Neural progenitor cell (in vitro differentiated cells): ENCODE data around the gene ABCA1. TPM values are rescaled to one million over a fixed set of nuclear protein-coding genes. Genes with fewer than 3 reads are reported as not detected.
A peak's percentile ranks its signal among the peaks of the same experiment; 100 is the strongest.

Experiments used
- DNase-seq: peaks from one replicate; pipeline ENCODE4 v3.0.0-alpha.2; 2016; ENCODE audit warnings: low spot score
- H2AFZ ChIP-seq: fragments of 200-600 bp; sonication (generic); replicated peaks from 2 replicates; pipeline ENCODE4 v1.6.1; 2016; ENCODE audit warnings: antibody characterized with exemption
- H3F3A ChIP-seq: fragments of 200-600 bp; sonication (generic); 2 replicates; pipeline ENCODE4 v1.6.1; 2016; ENCODE audit warnings: antibody characterized with exemption, low read depth
- H3K27ac ChIP-seq: fragments of 200-600 bp; sonication (generic); 2 replicates; pipeline ENCODE4 v1.5.1; 2016; ENCODE audit warnings: mild to moderate bottlenecking
- H3K27me3 ChIP-seq: fragments of 200-600 bp; sonication (generic); 2 replicates; pipeline ENCODE4 v1.6.1; 2016; ENCODE audit warnings: mild to moderate bottlenecking, moderate library complexity
- H3K36me3 ChIP-seq: fragments of 200-600 bp; sonication (generic); 2 replicates; pipeline ENCODE4 v1.5.1; 2016
- H3K4me1 ChIP-seq: fragments of 200-600 bp; sonication (generic); 2 replicates; pipeline ENCODE4 v1.6.1; 2016; ENCODE audit warnings: mixed run types
- H3K4me2 ChIP-seq: fragments of 200-600 bp; sonication (generic); 2 replicates; pipeline ENCODE4 v1.6.1; 2016
- H3K4me3 ChIP-seq: fragments of 200-600 bp; sonication (generic); 2 replicates; pipeline ENCODE4 v1.5.1; 2016
- H3K79me2 ChIP-seq: fragments of 200-600 bp; sonication (generic); 2 replicates; pipeline ENCODE4 v1.6.1; 2016; ENCODE audit warnings: low read depth
- H3K9ac ChIP-seq: fragments of 200-600 bp; sonication (generic); 2 replicates; pipeline ENCODE4 v1.6.1; 2016
- H3K9me3 ChIP-seq: fragments of 200-600 bp; sonication (generic); 2 replicates; pipeline ENCODE4 v1.5.1; 2016; ENCODE audit warnings: low read depth
- H4K20me1 ChIP-seq: fragments of 200-600 bp; sonication (generic); 2 replicates; pipeline ENCODE4 v1.6.1; 2016; ENCODE audit warnings: low read depth
- H3K27ac Mint-ChIP-seq: 3 replicates; pipeline ENCODE4 v1.8.0; 2021; ENCODE audit warnings: mixed read lengths
- H3K27me3 Mint-ChIP-seq: 2 replicates; pipeline ENCODE4 v1.8.0; 2022; ENCODE audit warnings: low read depth, mild to moderate bottlenecking, inconsistent platforms, moderate library complexity, mixed read lengths; ENCODE audit not compliant: insufficient read depth
- H3K36me3 Mint-ChIP-seq: 3 replicates; pipeline ENCODE4 v1.8.0; 2021; ENCODE audit warnings: mixed read lengths
- H3K4me1 Mint-ChIP-seq: 3 replicates; pipeline ENCODE4 v1.8.0; 2021; ENCODE audit warnings: mixed read lengths
- H3K4me3 Mint-ChIP-seq: 3 replicates; pipeline ENCODE4 v1.8.0; 2021; ENCODE audit warnings: mild to moderate bottlenecking, moderate library complexity, mixed read lengths
- H3K9me3 Mint-ChIP-seq: 3 replicates; pipeline ENCODE4 v1.8.0; 2020; ENCODE audit warnings: mixed read lengths
- CTCF ChIP-seq: fragments of 200-600 bp; sonication (generic); IDR thresholded peaks from 2 replicates; pipeline ENCODE4 v1.5.1; 2017; ENCODE audit warnings: antibody characterized with exemption, mild to moderate bottlenecking
- EZH2 ChIP-seq: fragments of 200-600 bp; sonication (generic); IDR thresholded peaks from 2 replicates; pipeline ENCODE4 v1.6.1; 2017; ENCODE audit warnings: antibody characterized with exemption, mild to moderate bottlenecking, moderate library complexity
- EZH2phosphoT487 ChIP-seq: fragments of 200-600 bp; sonication (generic); IDR thresholded peaks from 2 replicates; pipeline ENCODE4 v1.6.1; 2017; ENCODE audit warnings: antibody characterized with exemption
- total RNA-seq: library from RNA; depleted of rRNA; stranded (reverse); fragments of >200 nt; gene quantifications from 2 replicates; pipeline ENCODE4 v1.2.3, GENCODE V29; 2015; ENCODE audit warnings: low replicate concordance

ABCA1 gene
- total RNA-seq, 1 donor from 2014 or later = 32.4 TPM

- Histone ChIP-seq H3K36me3 (no peaks in the 10 kb centered on the region), H3K4me1 (peaks cover 5% of the 10 kb centered on the region)
- no peak overlapping the region for H3K27ac Mint-ChIP-seq
Observed at GRCh38 chr9:104963076-104963475, 35.1 kb upstream of the ABCA1 start.

GRCh38 chr9:104961701-104962359 is 33.9 kb upstream of the ABCA1 start:
- Mint-ChIP-seq H3K4me3 (no peak overlapping the region), H3K36me3 (no peaks in the 10 kb centered on the region), H3K27ac (no peak overlapping the region), H3K4me1 (peaks cover 11% of the 10 kb centered on the region), H3K27me3 (peaks cover 7% of the 10 kb centered on the region), H3K9me3 (no peaks in the 10 kb centered on the region)
- H3K36me3 ChIP-seq = no peaks in the 10 kb centered on the region
- no peaks in the 10 kb centered on the region for H3K79me2 ChIP-seq
- H3K4me1 ChIP-seq = peaks cover 5% of the 10 kb centered on the region
- no peaks in the 10 kb centered on the region for H3K9me3 ChIP-seq
- no peaks in the 10 kb centered on the region for H3K27me3 ChIP-seq
- H3K9ac ChIP-seq = no peak overlapping the region
- H2AFZ ChIP-seq = no peak overlapping the region
- H3F3A ChIP-seq = peaks cover under 1% of the 10 kb centered on the region
- TF ChIP-seq EZH2 = no peak
- H3K4me3 ChIP-seq = no peak overlapping the region
- no peak overlapping the region for H3K4me2 ChIP-seq
- H4K20me1 ChIP-seq = no peaks in the 10 kb centered on the region
- no peak overlapping the region for H3K27ac ChIP-seq
- no peak for DNase-seq

More at GRCh38 chr9:104963076-104963475, 35.1 kb upstream of the ABCA1 start:
- Mint-ChIP-seq H3K4me3 (no peak overlapping the region), H3K36me3 (no peaks in the 10 kb centered on the region), H3K9me3 (no peaks in the 10 kb centered on the region), H3K27me3 (peaks cover 9% of the 10 kb centered on the region), H3K4me1 (peaks cover 11% of the 10 kb centered on the region)
- Histone ChIP-seq H3K9me3 (no peaks in the 10 kb centered on the region), H3K4me3 (no peak overlapping the region), H4K20me1 (no peaks in the 10 kb centered on the region), H3K79me2 (no peaks in the 10 kb centered on the region), H3K27ac (no peak overlapping the region), H3K27me3 (no peaks in the 10 kb centered on the region), H3F3A (peaks cover 8% of the 10 kb centered on the region), H3K4me2 (no peak overlapping the region), H2AFZ (no peak overlapping the region), H3K9ac (no peak overlapping the region)
- DNase-seq = no peak
- TF ChIP-seq EZH2 (no peak), CTCF (no peak), EZH2phosphoT487 (no peak)

GRCh38 chr9:104961238-104961637 is 33.3 kb upstream of the ABCA1 start:
- no peak overlapping the region for H3K4me3 ChIP-seq
- no peaks in the 10 kb centered on the region for H4K20me1 ChIP-seq
- no peak overlapping the region for H3K4me3 Mint-ChIP-seq
- H3K36me3 ChIP-seq = no peaks in the 10 kb centered on the region
- no peak for TF ChIP-seq EZH2
- TF ChIP-seq CTCF = no peak
- TF ChIP-seq EZH2phosphoT487 = no peak
- no peak for DNase-seq
- no peaks in the 10 kb centered on the region for H3K9me3 Mint-ChIP-seq
- H3K27ac ChIP-seq = no peak overlapping the region
- no peaks in the 10 kb centered on the region for H3F3A ChIP-seq
- no peaks in the 10 kb centered on the region for H3K9me3 ChIP-seq
- no peak overlapping the region for H2AFZ ChIP-seq
- no peaks in the 10 kb centered on the region for H3K79me2 ChIP-seq
- H3K4me1 ChIP-seq = peaks cover 5% of the 10 kb centered on the region
- H3K36me3 Mint-ChIP-seq = no peaks in the 10 kb centered on the region
- H3K4me1 Mint-ChIP-seq = peaks cover 11% of the 10 kb centered on the region
- no peaks in the 10 kb centered on the region for H3K27me3 ChIP-seq
- H3K9ac ChIP-seq = no peak overlapping the region
- peak overlapping the region; percentile 55 for H3K27ac Mint-ChIP-seq
- no peak overlapping the region for H3K4me2 ChIP-seq
- peaks cover 7% of the 10 kb centered on the region for H3K27me3 Mint-ChIP-seq

GRCh38 chr9:104960662-104961061 is 32.7 kb upstream of the ABCA1 start:
- H3K27ac Mint-ChIP-seq = no peak overlapping the region
- Histone ChIP-seq H3F3A (no peaks in the 10 kb centered on the region), H3K36me3 (no peaks in the 10 kb centered on the region), H4K20me1 (no peaks in the 10 kb centered on the region), H3K9ac (no peak overlapping the region), H3K27me3 (no peaks in the 10 kb centered on the region), H3K4me2 (no peak overlapping the region), H3K4me3 (no peak overlapping the region), H2AFZ (no peak overlapping the region), H3K27ac (no peak overlapping the region), H3K9me3 (no peaks in the 10 kb centered on the region), H3K79me2 (no peaks in the 10 kb centered on the region), H3K4me1 (peaks cover 5% of the 10 kb centered on the region)
- H3K4me1 Mint-ChIP-seq = peaks cover 11% of the 10 kb centered on the region
- TF ChIP-seq EZH2 = no peak
- TF ChIP-seq EZH2phosphoT487 = no peak
- no peak for TF ChIP-seq CTCF
- peaks cover 5% of the 10 kb centered on the region for H3K27me3 Mint-ChIP-seq
- no peaks in the 10 kb centered on the region for H3K9me3 Mint-ChIP-seq
- no peak for DNase-seq
- H3K4me3 Mint-ChIP-seq = no peak overlapping the region
- no peaks in the 10 kb centered on the region for H3K36me3 Mint-ChIP-seq
